Astrocyte (in vitro differentiated cells and primary cell): ENCODE results near the gene PNKD.

Source experiments
- EZH2 ChIP-seq: IDR thresholded peaks from 2 replicates; pipeline ENCODE4 v1.6.1; 2012; ENCODE audit warnings: mild to moderate bottlenecking, low read length, inconsistent platforms; ENCODE audit not compliant: insufficient read depth
- TF ChIP-seq, protein P1 (sequence below): IDR thresholded peaks from 2 replicates; pipeline ENCODE4 v1.5.1; 2011; ENCODE audit warnings: low read depth, mild to moderate bottlenecking, inconsistent platforms, low read length, moderate library complexity; ENCODE audit not compliant: insufficient read depth

DNA sequence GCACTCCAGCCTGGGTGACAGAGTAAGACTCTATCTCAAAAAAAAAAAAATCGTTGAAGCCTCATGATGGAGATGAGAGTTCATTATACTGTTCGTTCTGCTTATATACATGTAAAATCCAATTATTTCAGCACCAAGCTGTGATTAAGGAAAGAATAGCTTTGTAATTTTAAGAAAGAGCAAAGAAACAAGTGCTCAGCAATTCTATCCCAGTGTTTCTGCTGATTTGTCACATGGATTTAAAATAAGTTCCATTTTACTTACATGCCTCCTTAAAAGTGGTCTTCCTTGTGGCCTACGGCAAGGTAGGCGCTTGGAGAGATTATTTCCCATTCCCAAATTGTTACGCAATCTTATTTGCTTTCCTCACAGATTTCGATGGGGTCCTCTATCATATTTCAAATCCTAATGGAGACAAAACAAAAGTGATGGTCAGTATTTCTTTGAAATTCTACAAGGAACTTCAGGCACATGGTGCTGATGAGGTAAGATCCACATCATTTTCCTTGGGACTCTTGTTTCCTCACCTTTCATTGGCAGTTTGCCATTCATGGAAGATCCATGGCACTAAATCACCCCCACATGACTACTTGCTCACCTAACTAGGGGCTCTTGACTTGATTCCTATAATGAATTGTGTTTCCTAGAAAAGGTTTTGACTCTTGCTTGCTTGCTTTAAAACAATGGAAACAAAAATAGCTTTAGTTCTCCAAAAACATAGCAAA lies 41.8 kb upstream of the PNKD start:
- TF ChIP-seq, protein P1, sequence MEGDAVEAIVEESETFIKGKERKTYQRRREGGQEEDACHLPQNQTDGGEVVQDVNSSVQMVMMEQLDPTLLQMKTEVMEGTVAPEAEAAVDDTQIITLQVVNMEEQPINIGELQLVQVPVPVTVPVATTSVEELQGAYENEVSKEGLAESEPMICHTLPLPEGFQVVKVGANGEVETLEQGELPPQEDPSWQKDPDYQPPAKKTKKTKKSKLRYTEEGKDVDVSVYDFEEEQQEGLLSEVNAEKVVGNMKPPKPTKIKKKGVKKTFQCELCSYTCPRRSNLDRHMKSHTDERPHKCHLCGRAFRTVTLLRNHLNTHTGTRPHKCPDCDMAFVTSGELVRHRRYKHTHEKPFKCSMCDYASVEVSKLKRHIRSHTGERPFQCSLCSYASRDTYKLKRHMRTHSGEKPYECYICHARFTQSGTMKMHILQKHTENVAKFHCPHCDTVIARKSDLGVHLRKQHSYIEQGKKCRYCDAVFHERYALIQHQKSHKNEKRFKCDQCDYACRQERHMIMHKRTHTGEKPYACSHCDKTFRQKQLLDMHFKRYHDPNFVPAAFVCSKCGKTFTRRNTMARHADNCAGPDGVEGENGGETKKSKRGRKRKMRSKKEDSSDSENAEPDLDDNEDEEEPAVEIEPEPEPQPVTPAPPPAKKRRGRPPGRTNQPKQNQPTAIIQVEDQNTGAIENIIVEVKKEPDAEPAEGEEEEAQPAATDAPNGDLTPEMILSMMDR, result no peak
- TF ChIP-seq EZH2, result no peak
